ENCODE data around the gene CEP104.

The CEP104 gene

GRCh38 chr1:3790952-3791351, 66.1 kb downstream of the CEP104 start:
- DNase-seq: no peak

GRCh38 chr1:3790500-3790923, 66.5 kb downstream of the CEP104 start:
- no peak for DNase-seq

- DNase-seq: no peak
These were observed 67.3 kb downstream of the CEP104 start for GRCh38 chr1:3789421-3790300.

DNA sequence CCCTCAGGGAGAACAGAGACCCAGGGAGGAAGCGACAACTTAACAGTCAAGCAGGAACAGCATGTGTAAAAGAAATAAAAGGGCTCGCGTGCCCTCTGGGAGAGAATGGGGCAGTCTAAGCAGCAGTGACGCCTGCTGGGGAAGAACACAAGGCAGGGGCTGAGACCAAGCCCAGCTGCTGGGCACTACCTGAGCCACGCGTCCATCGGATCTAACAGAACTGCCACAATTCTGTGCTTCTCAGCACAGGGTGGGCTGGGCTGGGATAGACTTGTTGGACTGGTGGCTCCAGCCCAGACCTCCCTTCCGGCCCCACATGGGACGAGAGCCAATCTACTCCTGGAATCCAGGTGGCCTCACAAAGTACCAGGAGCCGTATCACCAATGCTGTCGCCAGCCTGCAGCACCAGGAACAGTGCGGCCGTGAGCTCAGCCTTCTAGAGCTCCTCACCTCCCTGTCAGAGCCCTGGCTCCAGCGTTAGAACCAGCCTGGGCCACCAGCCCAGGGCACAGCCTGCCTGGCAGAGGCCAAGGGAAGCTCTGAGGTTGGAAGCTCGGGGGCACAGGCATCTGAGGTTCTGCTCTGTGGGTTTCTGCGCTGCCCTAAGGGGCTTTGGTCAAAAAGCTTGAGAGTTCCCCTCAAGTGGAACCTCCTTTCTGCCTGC, 68.1 kb downstream of the CEP104 start:
- no peak for DNase-seq

DNA sequence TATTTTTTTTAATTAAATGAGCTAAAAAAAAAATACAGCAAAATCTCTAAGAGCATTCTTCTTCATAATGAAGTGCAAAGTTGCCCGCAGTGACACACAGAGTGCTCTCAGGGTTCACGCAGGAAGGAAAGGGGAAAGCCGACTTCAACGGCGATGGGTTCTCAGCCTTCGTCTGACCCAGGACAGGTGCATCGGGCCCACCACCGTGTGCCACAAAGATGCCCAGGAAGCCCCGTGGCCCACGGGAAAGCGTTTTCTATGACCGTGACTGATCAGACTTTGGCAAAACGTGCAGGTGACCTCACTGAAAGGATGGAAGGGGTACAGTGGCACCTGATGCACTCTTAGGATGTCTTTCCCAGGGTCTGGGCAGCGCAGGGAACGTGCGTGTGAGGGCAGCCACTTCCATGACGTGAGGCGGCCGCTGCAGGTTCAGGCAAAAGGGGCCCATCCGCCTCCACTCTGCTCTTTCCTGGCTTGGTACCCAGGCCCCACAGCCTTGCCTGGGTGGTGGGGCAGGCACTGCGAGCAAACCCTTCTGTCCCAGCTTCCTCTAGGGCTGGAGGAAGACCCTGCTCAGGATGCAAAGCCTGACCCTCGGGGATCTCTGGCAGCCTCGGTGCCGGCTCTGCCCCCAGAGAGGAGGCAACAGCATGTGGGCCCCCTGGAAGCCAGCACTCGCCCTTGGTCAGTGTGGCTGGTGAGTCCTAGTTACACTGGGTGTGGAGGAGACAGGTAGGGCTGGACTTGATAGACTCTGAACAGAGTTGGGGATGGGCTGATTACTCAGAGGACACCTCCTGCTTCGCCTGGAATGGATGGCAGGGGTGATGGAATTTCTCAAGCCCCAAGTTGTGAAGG, 69.0 kb downstream of the CEP104 start:
- no peak for DNase-seq

- peak; percentile 91 for DNase-seq
These were observed 69.7 kb downstream of the CEP104 start for GRCh38 chr1:3787349-3787715.

DNA sequence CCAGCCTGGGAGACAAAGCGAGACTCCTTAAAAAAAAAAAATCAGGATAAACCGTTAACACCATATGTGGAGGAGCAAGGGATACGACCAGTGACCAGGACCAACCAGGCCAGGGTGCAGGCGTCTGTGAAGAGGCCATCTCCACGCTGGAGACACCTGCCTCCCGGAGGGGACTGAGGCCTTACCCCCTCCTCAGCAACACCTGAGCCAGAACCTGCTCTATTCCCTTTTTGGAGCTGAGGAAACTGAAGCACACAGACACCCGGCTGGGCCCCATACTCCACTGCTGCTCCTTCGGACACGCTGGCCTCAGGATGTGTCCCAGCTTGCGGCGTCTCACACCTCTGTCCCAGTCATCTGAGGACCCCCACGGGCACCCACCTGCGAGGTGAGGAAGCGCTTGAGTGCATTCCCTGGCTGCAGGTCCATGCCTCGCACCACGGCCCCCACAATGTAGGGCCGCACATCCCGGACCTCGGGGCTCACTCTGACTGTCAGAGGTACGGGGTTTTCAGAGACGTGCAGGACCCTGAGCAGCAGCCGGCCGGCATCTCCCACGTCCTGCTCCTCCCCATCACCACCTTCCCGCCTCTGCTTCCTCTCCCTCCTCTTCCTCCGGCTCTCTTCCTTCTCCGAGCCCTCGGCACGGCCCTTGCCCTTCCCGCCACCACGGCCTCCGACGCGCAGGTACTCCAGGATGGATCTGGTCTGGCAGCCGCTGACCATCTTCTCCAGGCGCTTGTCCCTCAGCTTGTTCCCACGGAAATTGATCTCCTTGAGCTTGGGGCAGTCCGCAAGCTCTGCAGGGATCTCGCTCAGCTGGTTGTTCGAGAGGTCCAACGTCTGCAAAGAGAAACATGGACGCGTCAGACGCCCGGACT, 70.3 kb downstream of the CEP104 start:
- DNase-seq: no peak

DNA sequence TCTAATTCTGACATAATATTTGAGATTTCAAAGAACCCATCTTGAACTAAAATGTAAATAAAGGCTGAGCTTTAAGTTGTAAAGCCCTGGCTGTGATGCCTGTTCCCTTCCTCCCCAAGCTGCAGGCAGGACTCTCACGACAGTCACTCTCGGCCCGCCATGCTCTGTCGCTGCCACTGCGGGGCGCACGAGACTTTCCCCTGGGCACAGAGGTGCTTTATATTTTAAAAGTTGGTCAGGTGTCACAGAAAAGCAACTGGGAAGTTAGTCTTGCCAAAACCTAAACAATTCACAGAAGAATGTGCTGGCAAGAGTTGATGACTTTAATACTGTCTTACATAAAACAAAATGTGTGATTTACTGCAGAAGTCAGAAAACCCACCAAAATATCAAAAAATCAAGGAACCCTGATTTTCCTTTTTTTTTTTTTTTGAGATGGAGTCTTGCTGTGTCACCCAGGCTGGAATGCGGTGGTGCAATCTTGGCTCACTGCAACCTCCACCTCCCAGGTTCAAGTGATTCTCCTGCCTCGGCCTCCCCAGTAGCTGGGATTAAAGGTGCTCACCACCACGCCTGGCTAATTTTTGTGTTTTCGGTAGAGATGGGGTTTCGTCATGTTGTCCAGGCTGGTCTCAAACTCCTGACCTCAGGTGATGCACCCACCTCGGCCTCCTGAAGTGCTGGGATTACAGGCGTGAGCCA, 71.4 kb downstream of the CEP104 start:
- peak; percentile 33 for DNase-seq

DNA sequence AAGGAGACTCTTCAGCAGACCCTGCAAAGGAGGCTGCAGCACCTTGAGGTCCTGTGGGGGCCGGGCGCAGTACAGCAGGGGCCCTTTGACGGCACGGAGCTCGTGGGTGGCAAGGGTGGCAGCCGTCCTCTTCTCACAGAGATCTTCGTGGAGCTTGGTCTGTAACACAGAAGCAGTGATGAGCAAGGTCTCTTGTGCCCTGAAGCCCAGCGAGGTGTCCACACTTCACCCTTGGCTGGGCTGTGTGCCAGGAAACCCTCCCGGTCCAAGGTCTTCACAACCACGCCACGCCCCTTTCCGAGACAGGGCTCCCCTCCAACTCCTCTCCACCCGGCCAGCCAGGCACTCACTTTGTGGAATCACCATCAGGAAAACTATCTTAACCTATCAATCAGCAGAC, 72.0 kb downstream of the CEP104 start:
- DNase-seq: no peak

DNA sequence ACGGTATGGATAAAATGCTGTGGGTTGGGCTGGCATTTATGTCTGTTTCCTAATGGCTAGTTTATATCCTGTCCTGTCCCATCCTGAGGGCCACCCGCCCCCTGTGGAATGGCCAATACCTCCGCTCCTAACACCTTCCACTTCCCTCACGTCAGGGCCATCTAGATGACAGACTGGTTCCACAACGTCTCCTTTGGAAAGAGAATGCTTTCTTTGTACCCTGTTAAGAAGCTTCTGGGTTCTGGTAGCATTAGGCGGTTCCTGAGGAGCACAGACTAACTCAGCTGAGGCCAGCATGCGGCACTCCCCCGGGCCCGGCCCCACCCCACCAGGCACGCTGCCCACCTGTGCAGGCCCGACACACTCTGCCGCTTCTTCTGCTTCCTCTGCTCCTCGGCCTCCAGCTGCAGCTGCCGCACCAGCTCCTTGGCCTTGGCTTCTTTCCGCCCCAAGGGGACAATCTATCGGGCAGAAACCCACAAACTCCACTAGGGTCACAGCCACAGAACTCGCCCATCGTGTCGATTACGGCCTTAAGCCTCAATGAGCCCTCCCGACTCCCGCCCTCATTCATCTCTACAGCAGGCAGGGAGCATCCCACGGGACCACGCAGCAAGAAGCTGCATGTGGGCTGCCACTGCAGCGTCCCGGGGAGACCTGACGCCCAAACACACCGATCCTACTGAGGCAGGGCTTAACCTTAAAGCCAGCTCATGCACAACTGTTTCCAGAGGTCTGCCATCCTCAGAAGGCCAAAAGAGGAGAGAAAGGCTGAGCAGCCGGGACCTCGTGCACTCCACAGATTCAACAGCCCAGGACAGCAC, 73.1 kb downstream of the CEP104 start:
- DNase-seq: no peak

DNA sequence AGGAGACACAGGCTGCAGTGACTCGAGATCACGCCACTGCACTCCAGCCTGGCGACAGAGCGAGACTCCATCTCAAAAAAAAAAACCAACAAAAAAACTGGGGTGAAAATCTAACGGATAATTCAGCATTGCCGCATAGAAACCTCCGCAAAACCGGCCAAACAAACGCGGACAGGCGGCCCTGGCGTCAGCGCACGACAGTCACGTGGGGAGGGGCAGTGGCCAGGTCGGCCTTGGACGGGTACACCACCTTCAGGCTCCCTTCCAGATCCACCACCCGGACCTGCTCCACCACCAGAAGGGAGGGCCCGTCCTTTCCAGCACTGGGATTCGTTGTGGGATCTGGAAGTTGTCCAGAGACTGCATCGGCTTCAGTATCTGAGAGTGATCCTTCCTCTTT, 76.1 kb downstream of the CEP104 start:
- DNase-seq: no peak

DNA sequence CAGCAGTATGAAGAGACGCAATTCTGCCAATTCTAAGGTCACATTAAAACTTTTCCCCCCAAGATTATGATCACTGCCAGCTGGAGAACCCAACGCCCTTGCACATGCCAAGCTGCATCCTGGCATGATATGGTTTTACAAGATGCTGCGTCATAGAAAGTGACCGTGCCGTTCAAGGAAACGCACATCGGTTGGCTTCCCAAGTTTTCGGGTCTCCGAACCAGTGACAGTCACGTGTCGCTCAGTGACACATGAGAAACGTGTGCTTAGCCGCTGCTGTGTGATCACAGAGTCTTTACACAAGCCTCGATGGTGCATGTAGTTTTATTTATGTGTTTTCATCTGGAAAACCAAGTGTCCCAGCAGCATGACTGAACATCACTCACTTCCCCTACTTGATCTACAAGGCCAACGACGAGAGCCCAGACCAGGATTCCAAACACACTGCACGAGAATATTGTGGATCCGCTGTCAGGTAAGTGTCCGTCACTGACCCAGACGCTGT, 77.0 kb downstream of the CEP104 start:
- no peak for DNase-seq

DNA sequence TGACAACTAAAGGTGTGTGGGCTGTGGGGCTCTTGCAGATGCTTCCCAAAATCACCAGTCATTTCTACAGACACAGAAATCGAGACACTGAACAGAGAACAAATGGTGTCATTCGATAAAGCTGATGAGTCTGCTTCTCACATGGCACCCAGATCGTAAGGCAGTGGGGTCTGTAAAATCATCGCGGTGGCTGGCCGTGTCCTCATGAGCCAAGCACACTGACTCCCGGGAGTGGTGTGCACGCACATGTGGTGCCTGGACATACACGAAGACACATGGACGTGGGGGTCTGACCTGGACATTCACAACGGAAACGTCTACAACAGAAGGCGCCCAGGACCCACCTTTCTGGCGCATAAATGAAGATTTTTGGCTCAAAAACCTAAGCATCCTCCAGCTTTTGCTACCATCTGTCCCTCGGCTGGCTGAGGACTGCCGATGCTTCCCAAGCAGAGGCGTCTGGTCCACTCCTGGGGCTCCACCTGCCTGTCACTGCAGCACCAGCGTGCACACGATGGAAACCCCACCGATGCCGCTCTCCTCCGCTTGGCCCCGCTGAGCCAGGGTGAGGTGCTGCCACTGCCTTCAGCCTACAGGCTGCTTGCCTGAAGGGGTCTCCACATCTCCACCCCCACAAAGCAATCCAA, 77.6 kb downstream of the CEP104 start:
- DNase-seq: no peak

DNA sequence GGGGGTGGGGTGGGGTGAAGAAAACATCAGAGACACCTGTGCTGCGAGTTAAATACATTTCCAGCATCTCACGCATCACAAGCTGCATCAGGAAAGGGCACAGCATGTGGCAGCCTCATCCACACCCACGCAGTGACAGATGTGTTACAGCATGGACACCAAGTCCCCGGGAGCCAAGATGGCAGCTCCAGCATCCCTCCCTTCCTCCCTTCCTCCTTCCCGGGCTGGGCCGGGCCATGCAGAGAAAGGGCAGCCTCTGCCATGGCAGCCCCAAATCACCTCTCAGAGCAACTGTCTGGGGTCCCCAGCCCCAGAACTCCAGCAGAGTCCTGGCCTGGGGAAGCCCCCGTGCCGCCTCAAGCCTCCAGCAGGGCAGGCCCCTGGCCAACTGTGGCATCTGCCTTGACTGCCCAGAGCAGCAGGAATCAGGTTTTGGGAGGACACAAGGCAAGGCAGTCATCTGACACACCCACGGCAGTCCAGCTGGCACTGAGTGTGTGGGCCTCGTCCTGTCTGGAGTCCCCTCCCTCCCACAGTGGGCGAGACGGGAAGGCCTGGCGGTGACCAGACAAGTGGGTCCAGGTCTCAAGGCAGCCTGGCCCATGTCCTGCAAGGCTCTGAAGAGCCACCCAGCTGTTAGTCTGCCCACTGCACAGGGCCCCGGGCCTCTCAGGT, 78.3 kb downstream of the CEP104 start:
- no peak for DNase-seq

DNA sequence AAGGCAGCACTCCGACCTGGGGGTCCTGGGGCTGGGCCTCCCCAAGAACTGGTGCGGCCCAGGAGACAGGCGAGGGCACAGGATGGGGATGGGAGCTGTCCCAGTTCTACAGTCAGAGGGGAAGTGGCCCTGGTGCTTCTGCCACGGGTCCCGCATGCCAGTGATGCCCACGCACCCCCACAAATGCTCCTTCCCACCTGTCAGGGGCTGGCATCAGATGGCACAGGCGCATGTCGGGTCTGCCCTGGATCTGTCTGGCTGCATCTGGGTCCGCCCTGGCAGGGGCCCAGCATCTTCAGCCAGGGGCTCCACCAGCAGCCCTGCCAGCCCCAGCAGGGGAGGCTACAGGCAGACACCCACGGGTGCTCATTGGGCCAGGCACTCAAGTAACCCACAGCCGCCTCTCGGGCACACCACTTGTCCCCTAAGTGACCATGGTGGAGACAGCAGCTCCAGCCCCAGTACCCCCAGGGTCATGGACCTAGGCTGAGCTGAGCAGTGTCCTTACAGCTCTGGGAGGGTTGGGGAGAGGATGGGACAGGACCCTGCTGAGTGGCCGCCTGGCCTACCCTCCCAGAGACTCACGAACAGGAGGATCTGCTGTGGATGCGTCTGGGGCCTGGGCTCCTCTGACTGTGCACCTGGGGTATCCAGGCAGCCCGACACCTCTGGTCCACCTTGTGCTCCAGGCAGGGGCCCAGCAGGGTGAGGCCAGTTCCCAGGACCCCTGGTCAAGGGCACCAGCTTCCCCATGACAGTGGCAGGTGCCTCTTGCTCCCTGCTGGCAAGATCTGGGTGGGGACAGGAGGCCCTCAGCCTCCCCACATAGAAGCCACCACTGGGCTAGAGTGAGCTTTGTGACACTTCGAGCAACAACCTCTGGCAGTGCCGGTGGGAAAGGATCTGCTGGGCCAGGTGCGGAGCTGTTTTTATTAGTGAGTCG, 79.1 kb downstream of the CEP104 start:
- no peak for DNase-seq

DNA sequence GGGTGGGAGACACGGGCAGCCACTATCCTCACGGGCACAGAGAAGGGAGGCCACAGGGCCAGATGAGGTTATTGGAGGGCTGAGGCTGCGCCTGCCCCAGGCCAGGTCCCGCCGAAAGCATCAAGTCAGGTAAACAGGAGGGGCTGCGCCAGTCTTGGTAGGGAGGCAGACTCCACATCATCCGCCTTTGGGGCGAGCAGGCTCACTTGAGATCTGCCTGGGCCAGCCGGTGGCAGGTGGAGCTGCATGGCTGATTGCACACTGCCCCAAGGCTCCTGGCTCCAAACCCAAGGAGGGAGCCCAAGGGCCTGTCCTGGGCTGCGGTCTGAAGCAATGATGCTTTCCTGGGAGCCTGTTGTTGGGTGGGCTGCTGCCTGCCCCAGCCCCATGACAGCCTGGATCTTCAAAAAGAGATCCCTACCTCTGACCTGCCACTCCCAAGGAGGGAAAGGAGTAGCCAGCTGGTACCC, 79.9 kb downstream of the CEP104 start:
- DNase-seq: no peak

DNA sequence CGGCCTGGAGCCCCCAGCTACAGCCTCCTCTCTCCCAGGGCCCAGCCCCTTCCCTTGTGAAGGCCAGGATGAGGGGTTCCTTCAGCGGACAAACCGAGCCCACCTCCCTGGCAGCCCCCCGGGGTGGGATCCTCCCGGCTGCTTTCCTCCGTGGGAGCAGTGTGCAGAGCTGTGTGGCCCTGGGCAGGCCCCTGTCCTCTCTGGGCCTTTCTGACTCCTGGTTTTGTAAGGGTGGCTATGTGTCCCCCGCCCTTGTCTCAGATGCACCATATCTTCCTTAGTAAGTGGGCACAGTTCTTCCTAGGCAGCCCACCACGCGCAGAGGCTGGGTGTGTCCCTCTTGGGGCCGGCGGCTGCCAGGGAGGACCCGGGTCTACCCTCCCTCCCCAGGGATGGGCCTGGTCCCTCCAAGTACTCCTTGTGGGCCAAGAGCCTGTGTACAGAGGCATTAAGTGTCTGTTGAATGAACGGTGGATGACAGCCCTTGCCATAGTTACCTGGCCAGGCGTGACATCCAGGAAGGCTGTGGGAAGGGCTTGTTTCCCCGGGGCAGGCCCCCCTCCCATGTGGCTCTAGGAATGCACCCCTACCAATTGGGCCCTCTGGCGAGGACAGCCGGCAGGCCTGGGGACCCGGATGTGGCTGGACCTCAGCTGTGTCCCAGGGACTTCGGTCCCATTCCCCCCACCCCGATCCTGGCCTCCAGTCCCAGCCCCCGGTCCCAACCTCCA, 80.6 kb downstream of the CEP104 start:
- no peak for DNase-seq

Data from activated CD4-positive, alpha-beta T cell treated with anti-CD3 and anti-CD28 coated beads, Interleukin-10, Interleukin-2, amounts not matched to agents 100 ng/mL and 50 ng/mL, durations not matched to agents 16 hours and 8 hours (primary cell).